PC-9 (cell line): ENCODE results near the gene DNAJB9. TPM values are rescaled to one million over a fixed set of nuclear protein-coding genes. Genes with fewer than 3 reads are reported as not detected.
"Not testable (repeated sequence)": the region's sequence is repeated elsewhere in the genome, so short reads cannot be mapped to it uniquely, and the experiment has no call there.

Experiments
- BruUV-seq: library from RNA; stranded (reverse); fragments of 400-500 nt; replicated peaks from 2 replicates; lab custom pipeline; 2021; lab: Mats Ljungman, UMichigan
- CTCF ChIA-PET: fragments of 300-600 bp; sonication (Branson Sonifier 250); formaldehyde crosslinking; loops from one replicate; lab custom pipeline; 2022; ENCODE audit warnings: antibody characterized with exemption; lab: Charles Lee
- POLR2A ChIA-PET: fragments of 300-600 bp; sonication (Branson Sonifier 250); formaldehyde crosslinking; loops from one replicate; lab custom pipeline; 2022; ENCODE audit warnings: antibody characterized with exemption; ENCODE audit not compliant: unreplicated experiment; lab: Charles Lee
- DNase-seq, 2 experiments: peaks; one replicate each; pipeline versions ENCODE4 v3.0.0 to v3.0.0-alpha.2; 2015 to 2022; ENCODE audit warnings: mixed read lengths in 1 of 2
- H2AFZ ChIP-seq: fragments of 200-600 bp; sonication (generic); 2 replicates; pipeline ENCODE4 v1.8.1; 2017; ENCODE audit warnings: antibody characterized with exemption
- H3F3A ChIP-seq: fragments of 200-600 bp; sonication (generic); 2 replicates; pipeline ENCODE4 v1.8.1; 2017; ENCODE audit warnings: antibody characterized with exemption, mild to moderate bottlenecking, low read depth; ENCODE audit not compliant: insufficient read depth
- H3K27ac ChIP-seq: fragments of 200-600 bp; sonication (generic); 2 replicates; pipeline ENCODE4 v1.6.1; 2016; ENCODE audit warnings: mixed run types
- H3K27me3 ChIP-seq: fragments of 200-600 bp; sonication (generic); 2 replicates; pipeline ENCODE4 v1.6.1; 2016; ENCODE audit warnings: low read depth, mixed run types; ENCODE audit not compliant: insufficient read depth
- H3K36me3 ChIP-seq: fragments of 200-600 bp; sonication (generic); 2 replicates; pipeline ENCODE4 v1.6.1; 2016; ENCODE audit warnings: low read depth, mixed run types
- H3K4me1 ChIP-seq: fragments of 200-600 bp; sonication (generic); replicated peaks from 2 replicates; pipeline ENCODE4 v1.6.1; 2016; ENCODE audit warnings: mixed run types; ENCODE audit not compliant: insufficient read depth
- H3K4me2 ChIP-seq: fragments of 200-600 bp; sonication (generic); 2 replicates; pipeline ENCODE4 v1.6.1; 2017; ENCODE audit warnings: mixed run types
- H3K4me3 ChIP-seq: fragments of 200-600 bp; sonication (generic); 2 replicates; pipeline ENCODE4 v1.6.1; 2016; ENCODE audit warnings: mixed run types
- H3K79me2 ChIP-seq: fragments of 200-600 bp; sonication (generic); 2 replicates; pipeline ENCODE4 v1.6.1; 2017; ENCODE audit warnings: low read depth, mixed run types
- H3K9me2 ChIP-seq: fragments of 200-600 bp; sonication (generic); 2 replicates; pipeline ENCODE4 v1.8.1; 2017; ENCODE audit warnings: mild to moderate bottlenecking; ENCODE audit not compliant: insufficient read depth
- H3K9me3 ChIP-seq: fragments of 200-600 bp; sonication (generic); 2 replicates; pipeline ENCODE4 v1.8.1; 2016; ENCODE audit warnings: low read depth; ENCODE audit not compliant: insufficient read depth
- H4K20me1 ChIP-seq: fragments of 200-600 bp; sonication (generic); 2 replicates; pipeline ENCODE4 v1.8.1; 2017; ENCODE audit not compliant: insufficient read depth
- CTCF ChIP-seq: fragments of 200-600 bp; sonication (generic); conservative IDR thresholded peaks from 2 replicates; pipeline ENCODE4 v1.6.1; 2017; ENCODE audit warnings: mixed run types, antibody characterized with exemption, mild to moderate bottlenecking, moderate library complexity
- EZH2 ChIP-seq: fragments of 200-600 bp; sonication (generic); IDR thresholded peaks from 2 replicates; pipeline ENCODE4 v1.8.0; 2017; ENCODE audit warnings: antibody characterized with exemption, low read depth
- intact Hi-C: fragments of 100-400 bp; cut with micrococcal nuclease; formaldehyde crosslinking; loops from one replicate; pipeline ENCODE4 v1.10.0; 2022; ENCODE audit not compliant: unreplicated experiment
- total RNA-seq: library from RNA; stranded (reverse); gene quantifications from 2 replicates; pipeline ENCODE4 v1.2.3, GENCODE V29; 2021

The DNAJB9 gene
- total RNA-seq, 1 experiment from 2014 or later: 13.3 TPM

GRCh38 chr7:108541478-108541877, 28.2 kb upstream of the DNAJB9 start:
- no peak overlapping the region for H3K4me3 ChIP-seq
- no peaks in the 10 kb centered on the region for H3K27me3 ChIP-seq
- H3K27ac ChIP-seq: no peak overlapping the region
- H3K9me2 ChIP-seq: no peaks in the 10 kb centered on the region
- no peaks in the 10 kb centered on the region for H3K4me1 ChIP-seq
- ChIA-PET CTCF (no interaction called here), POLR2A (no interaction called here)
- H3K79me2 ChIP-seq: no peaks in the 10 kb centered on the region
- H2AFZ ChIP-seq: no peak overlapping the region
- TF ChIP-seq EZH2: no peak
- no peak for TF ChIP-seq CTCF
- DNase-seq: no peak
- no peaks in the 10 kb centered on the region for H3K36me3 ChIP-seq
- H3F3A ChIP-seq: no peaks in the 10 kb centered on the region
- intact Hi-C loops: no loop called here
- H4K20me1 ChIP-seq: no peaks in the 10 kb centered on the region
- no TSS peak for BruUV-seq
- H3K9me3 ChIP-seq: no peaks in the 10 kb centered on the region
- no peak overlapping the region for H3K4me2 ChIP-seq

- H3K9me2 ChIP-seq, DNase-seq, H3K27ac ChIP-seq, H3K4me1 ChIP-seq, H3K4me2 ChIP-seq, H3K4me3 ChIP-seq, H3F3A ChIP-seq, intact Hi-C loops, H3K36me3 ChIP-seq, H4K20me1 ChIP-seq, BruUV-seq, H3K27me3 ChIP-seq, POLR2A ChIA-PET, H3K79me2 ChIP-seq, H3K9me3 ChIP-seq: not testable (repeated sequence)
- CTCF ChIA-PET: interaction anchor here (0.6 kb wide), 1 partner anchor 89 kb away, joined by 8 read pairs; no protein-coding TSS in a partner anchor
- H2AFZ ChIP-seq: 0 out of 2 replicates have a peak overlapping the region, but pooled peaks have one; percentile 27
Observed at GRCh38 chr7:108548141-108548896, 21.4 kb upstream of the DNAJB9 start.

GRCh38 chr7:108556665-108557064, 13.0 kb upstream of the DNAJB9 start:
- DNase-seq, H3K9me3 ChIP-seq, H3K79me2 ChIP-seq, H3K27ac ChIP-seq, H3K4me1 ChIP-seq, H3K9me2 ChIP-seq, H3K4me3 ChIP-seq, H3K4me2 ChIP-seq, CTCF ChIA-PET, POLR2A ChIA-PET, H3F3A ChIP-seq, BruUV-seq, H4K20me1 ChIP-seq, H3K27me3 ChIP-seq, H2AFZ ChIP-seq, intact Hi-C loops, H3K36me3 ChIP-seq: not testable (repeated sequence)

- no peaks in the 10 kb centered on the region for H4K20me1 ChIP-seq
- H3F3A ChIP-seq: no peaks in the 10 kb centered on the region
- BruUV-seq: no TSS peak
- H3K79me2 ChIP-seq: no peaks in the 10 kb centered on the region
- no peaks in the 10 kb centered on the region for H3K27me3 ChIP-seq
- no peak for DNase-seq
- ChIA-PET POLR2A (no interaction called here), CTCF (no interaction called here)
- no peak overlapping the region for H3K27ac ChIP-seq
- H3K4me1 ChIP-seq: no peaks in the 10 kb centered on the region
- intact Hi-C loops: no loop called here
- no peak overlapping the region for H2AFZ ChIP-seq
- no peak overlapping the region for H3K4me3 ChIP-seq
- H3K36me3 ChIP-seq: no peaks in the 10 kb centered on the region; the same call in 1 of the 2 replicates
- no peak for TF ChIP-seq CTCF
- TF ChIP-seq EZH2: no peak
- no peak overlapping the region for H3K4me2 ChIP-seq
- no peaks in the 10 kb centered on the region for H3K9me2 ChIP-seq
- peaks cover 9% of the 10 kb centered on the region; the same call in 1 of the 2 replicates for H3K9me3 ChIP-seq
Observed at GRCh38 chr7:108557191-108557590, 12.5 kb upstream of the DNAJB9 start.
